DOHH2 (cell line): ENCODE results near the gene TRAPPC14.

Source experiments
- H3F3A ChIP-seq: fragments of 200-600 bp; sonication (generic), shearing (Covaris generic); 2 replicates; pipeline ENCODE4 v1.6.0; 2016; ENCODE audit warnings: antibody characterized with exemption, mild to moderate bottlenecking; ENCODE audit not compliant: control insufficient read depth, insufficient read depth
- H3K27ac ChIP-seq: fragments of 200-600 bp; sonication (generic); 2 replicates; pipeline ENCODE4 v1.5.1; 2014; ENCODE audit warnings: low read depth, mild to moderate bottlenecking, low read length, moderate library complexity
- H3K27me3 ChIP-seq: fragments of 200-600 bp; sonication (generic); 2 replicates; pipeline ENCODE4 v1.6.1; 2014; ENCODE audit warnings: mild to moderate bottlenecking, low read length, mixed read lengths; ENCODE audit not compliant: control insufficient read depth
- H3K36me3 ChIP-seq: fragments of 200-600 bp; sonication (generic); 2 replicates; pipeline ENCODE4 v1.6.1; 2014; ENCODE audit warnings: mild to moderate bottlenecking, low read length, moderate library complexity, mixed read lengths; ENCODE audit not compliant: control insufficient read depth
- H3K4me1 ChIP-seq: fragments of 200-600 bp; sonication (generic); 2 replicates; pipeline ENCODE4 v1.6.1; 2014; ENCODE audit warnings: mild to moderate bottlenecking, low read length, mixed read lengths; ENCODE audit not compliant: control insufficient read depth
- H3K4me2 ChIP-seq: fragments of 200-600 bp; sonication (generic); 2 replicates; pipeline ENCODE4 v1.6.0; 2014; ENCODE audit warnings: mild to moderate bottlenecking, low read length, moderate library complexity
- H3K4me3 ChIP-seq: fragments of 200-600 bp; sonication (generic); 2 replicates; pipeline ENCODE4 v1.5.1; 2014; ENCODE audit warnings: mild to moderate bottlenecking, low read length, mixed read lengths
- H3K79me2 ChIP-seq: fragments of 200-600 bp; sonication (generic); 2 replicates; pipeline ENCODE4 v1.6.1; 2014; ENCODE audit warnings: mild to moderate bottlenecking, low read length, mixed read lengths; ENCODE audit not compliant: control insufficient read depth
- H3K9me2 ChIP-seq: fragments of 200-600 bp; sonication (generic); replicated peaks from 2 replicates; pipeline ENCODE4 v1.6.1; 2014; ENCODE audit warnings: mild to moderate bottlenecking, low read length, mixed read lengths; ENCODE audit not compliant: control insufficient read depth
- H3K9me3 ChIP-seq: fragments of 200-600 bp; sonication (generic); 2 replicates; pipeline ENCODE4 v1.6.1; 2014; ENCODE audit warnings: antibody characterized with exemption, low read length, mixed read lengths; ENCODE audit not compliant: control insufficient read depth, insufficient read depth
- H4K20me1 ChIP-seq: fragments of 200-600 bp; sonication (generic); 2 replicates; pipeline ENCODE4 v1.6.0; 2014; ENCODE audit warnings: low read depth, mild to moderate bottlenecking, antibody characterized with exemption, low read length, moderate library complexity; ENCODE audit not compliant: control insufficient read depth, insufficient read depth
- CTCF ChIP-seq: fragments of 200-600 bp; sonication (generic); IDR thresholded peaks from one replicate; pipeline ENCODE4 v1.5.1; 2014; ENCODE audit warnings: antibody characterized with exemption, mild to moderate bottlenecking, low read depth, low read length; ENCODE audit not compliant: poor library complexity, severe bottlenecking
- EZH2phosphoT487 ChIP-seq: fragments of 200-600 bp; sonication (generic); IDR thresholded peaks from 2 replicates; pipeline ENCODE4 v1.6.1; 2017; ENCODE audit warnings: borderline replicate concordance, mild to moderate bottlenecking, antibody characterized with exemption, low read length, moderate library complexity, mixed read lengths

TRAPPC14 gene

DNA sequence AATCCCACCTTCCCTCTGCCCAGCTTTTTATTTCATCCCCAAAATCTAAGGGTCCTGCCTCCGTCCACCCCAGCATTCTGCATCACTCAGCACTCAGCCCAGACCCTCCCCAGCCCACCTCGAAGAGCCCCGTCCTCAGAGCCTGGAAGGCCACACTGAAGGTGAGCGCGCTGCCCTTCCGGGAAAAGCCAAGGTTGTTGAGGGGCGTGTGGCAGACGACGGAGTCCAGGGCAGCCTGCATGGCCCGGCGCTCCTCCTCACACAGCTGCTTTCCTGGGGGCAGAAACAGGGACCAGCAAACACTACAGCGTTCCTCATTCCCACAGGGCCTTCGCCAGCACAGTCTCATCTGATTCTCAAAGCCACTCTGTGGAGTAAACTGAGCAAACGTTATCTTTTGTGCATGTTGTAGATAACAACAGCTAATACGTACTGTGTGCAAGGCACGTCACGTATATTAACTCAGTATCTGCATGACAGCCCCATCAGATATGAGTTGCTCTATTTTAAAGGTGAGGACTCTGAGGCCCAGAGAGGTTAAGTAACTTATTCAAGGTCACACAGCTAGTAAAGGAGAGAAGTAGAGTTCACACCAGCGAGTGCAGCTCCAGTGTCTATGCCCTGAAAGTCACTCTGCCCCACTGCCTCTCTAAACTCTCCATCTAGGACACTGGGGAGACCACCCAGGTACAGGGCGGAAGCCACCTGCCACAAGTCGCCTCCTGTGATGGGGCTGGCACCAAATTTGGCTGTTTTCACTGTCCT, 2.8 kb downstream of the TRAPPC14 start:
- H3F3A ChIP-seq, result peaks cover 35% of the 10 kb centered on the region
- H3K27ac ChIP-seq, result no peak overlapping the region
- H3K36me3 ChIP-seq, result peaks cover 73% of the 10 kb centered on the region

DNA sequence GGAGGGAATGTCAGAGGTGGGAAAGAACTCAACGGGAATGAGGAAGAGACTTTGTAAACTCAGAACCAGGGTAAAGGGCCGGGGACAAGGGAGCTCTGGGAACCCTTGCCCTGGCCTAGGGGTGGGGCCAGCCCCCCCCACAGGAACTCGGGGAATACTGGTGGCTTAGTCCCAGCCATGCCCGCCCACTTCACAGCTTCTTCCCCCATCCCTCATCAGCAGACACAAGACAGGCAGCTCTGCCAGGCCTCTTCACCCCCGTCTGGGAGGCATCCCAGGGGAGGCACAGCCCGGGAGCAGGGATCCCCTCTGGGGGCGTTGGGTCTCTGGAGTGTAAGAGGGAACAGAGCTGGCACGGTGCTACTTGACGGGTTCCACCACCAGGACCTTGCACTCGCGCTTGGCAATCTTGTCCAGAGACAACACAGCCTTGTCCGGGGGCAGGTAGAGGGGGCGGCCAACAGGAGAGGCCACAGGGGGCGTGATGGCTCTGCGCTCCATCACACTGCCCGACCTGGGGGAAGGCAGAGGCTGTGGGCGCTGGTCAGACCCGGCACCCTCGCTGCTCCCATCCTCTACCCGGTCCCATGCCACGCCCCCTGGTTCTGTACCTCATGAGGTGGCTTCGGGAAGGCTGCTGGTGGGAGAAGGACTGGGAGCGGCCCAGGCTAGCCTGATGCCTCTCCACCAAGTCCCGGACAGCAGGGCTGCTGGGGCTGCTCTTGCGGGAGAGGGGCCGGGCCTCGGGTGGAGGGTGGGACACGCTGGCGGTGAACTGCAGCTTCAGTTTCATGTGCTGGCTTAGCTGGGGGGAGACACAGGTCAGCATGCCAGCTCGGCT, 3.7 kb downstream of the TRAPPC14 start:
- Histone ChIP-seq H3F3A (peaks cover 39% of the 10 kb centered on the region), H3K9me2 (no peaks in the 10 kb centered on the region), H3K4me3 (no peak overlapping the region), H3K36me3 (peaks cover 82% of the 10 kb centered on the region), H3K4me1 (peaks cover 80% of the 10 kb centered on the region), H3K79me2 (peaks cover 91% of the 10 kb centered on the region), H4K20me1 (peaks cover 8% of the 10 kb centered on the region; the same call in 1 of the 2 replicates), H3K9me3 (no peaks in the 10 kb centered on the region), H3K27ac (peak overlapping the region; percentile 13; the same call in 1 of the 2 replicates), H3K27me3 (no peaks in the 10 kb centered on the region), H3K4me2 (0 out of 2 replicates have a peak overlapping the region, but pooled peaks have one; percentile 56)
- TF ChIP-seq CTCF, result no peak
- no peak for TF ChIP-seq EZH2phosphoT487

More for the DNA sequence above, 2.8 kb downstream of the TRAPPC14 start:
- H3K4me3 ChIP-seq, result peak overlapping the region; percentile 86
- peaks cover 82% of the 10 kb centered on the region for H3K79me2 ChIP-seq
- no peaks in the 10 kb centered on the region for H3K9me2 ChIP-seq
- peak overlapping the region; percentile 94 for H3K4me2 ChIP-seq
- peaks cover 8% of the 10 kb centered on the region; the same call in 1 of the 2 replicates for H4K20me1 ChIP-seq
- H3K4me1 ChIP-seq, result peaks cover 71% of the 10 kb centered on the region
- TF ChIP-seq EZH2phosphoT487, result no peak
- no peak for TF ChIP-seq CTCF
- H3K9me3 ChIP-seq, result no peaks in the 10 kb centered on the region
- H3K27me3 ChIP-seq, result no peaks in the 10 kb centered on the region

DNA sequence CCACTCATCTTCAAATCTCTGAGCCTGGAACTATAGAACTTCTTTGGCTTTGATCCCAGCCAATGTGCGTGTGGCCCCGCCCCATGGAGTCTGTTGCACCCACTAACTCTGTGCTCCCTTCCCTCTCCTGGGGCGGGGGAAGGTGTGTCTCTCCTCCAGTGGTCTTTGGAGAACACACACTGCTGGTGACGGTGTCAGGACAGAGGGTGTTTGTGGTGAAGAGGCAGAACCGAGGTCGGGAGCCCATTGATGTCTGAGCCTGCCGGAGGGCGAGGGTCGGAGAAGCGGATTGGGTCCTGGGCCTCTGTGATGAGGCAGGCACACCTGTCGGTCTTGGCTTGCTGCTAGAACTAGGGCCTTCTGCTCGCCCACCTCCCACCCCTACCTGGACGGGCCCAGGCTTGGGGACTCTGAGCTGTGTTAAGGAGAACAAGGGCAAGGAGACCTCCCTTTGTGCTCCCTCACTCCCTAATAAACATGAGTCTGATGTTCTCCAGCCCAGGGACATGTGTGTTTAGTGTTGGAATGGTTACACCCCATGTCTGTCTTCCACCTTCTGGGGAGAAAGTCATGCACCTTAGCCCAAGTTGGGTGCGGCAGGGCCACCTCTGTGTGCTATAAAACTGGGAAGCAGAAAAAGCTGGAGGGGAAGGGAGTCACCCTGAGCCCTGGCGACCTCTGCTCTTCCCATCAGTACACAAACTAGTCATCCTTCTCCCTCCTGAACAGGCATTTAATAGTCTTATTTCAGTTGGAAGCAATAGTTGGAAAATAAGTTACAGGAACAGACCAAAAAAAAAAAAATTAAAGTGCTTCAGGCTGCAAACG, 4.6 kb downstream of the TRAPPC14 start:
- H3K36me3 ChIP-seq, result peaks cover 90% of the 10 kb centered on the region
- no peaks in the 10 kb centered on the region for H3K9me2 ChIP-seq
- H3K9me3 ChIP-seq, result no peaks in the 10 kb centered on the region
- H3K4me3 ChIP-seq, result 0 out of 2 replicates have a peak overlapping the region, but pooled peaks have one; percentile 6
- H3K79me2 ChIP-seq, result peaks cover 98% of the 10 kb centered on the region
- peaks cover 76% of the 10 kb centered on the region for H3K4me1 ChIP-seq
- peaks cover 8% of the 10 kb centered on the region; the same call in 1 of the 2 replicates for H4K20me1 ChIP-seq
- peaks cover 39% of the 10 kb centered on the region for H3F3A ChIP-seq
- peak overlapping the region; percentile 56 for H3K4me2 ChIP-seq
- no peaks in the 10 kb centered on the region for H3K27me3 ChIP-seq
- H3K27ac ChIP-seq, result peak overlapping the region; percentile 13; the same call in 1 of the 2 replicates
- TF ChIP-seq EZH2phosphoT487 (no peak), CTCF (no peak)
